ENCODE data around the gene OTOGL.

DNA sequence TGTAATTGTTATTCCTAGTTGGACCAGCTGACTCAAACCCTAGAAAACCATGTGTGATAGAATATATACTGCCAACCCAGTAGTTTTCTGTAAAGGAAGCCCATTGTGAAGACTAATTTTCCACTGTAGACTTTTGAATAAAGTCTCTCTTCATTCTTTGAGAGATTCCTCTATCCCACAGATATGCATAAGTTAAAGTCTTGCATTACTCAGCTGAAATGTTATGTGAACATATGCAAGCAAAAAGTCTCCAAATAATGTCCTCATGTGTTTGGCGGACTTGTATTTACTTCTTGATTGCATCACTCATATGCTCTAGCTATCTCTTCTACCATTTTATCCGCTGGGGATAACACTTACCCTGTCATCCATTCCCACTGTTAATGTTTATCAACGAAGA, 35.1 kb upstream of the OTOGL start:
- TF ChIP-seq, protein P1, sequence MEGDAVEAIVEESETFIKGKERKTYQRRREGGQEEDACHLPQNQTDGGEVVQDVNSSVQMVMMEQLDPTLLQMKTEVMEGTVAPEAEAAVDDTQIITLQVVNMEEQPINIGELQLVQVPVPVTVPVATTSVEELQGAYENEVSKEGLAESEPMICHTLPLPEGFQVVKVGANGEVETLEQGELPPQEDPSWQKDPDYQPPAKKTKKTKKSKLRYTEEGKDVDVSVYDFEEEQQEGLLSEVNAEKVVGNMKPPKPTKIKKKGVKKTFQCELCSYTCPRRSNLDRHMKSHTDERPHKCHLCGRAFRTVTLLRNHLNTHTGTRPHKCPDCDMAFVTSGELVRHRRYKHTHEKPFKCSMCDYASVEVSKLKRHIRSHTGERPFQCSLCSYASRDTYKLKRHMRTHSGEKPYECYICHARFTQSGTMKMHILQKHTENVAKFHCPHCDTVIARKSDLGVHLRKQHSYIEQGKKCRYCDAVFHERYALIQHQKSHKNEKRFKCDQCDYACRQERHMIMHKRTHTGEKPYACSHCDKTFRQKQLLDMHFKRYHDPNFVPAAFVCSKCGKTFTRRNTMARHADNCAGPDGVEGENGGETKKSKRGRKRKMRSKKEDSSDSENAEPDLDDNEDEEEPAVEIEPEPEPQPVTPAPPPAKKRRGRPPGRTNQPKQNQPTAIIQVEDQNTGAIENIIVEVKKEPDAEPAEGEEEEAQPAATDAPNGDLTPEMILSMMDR (IDR thresholded peaks at IDR 0.05) = no peak
- no peak for TF ChIP-seq ZFX (IDR thresholded peaks at IDR 0.05; ENCODE audit: borderline replicate concordance)
